RWPE2 (cell line): Measurements from ENCODE around the gene MRGPRF.

Source experiments
- ATAC-seq: fragments of 200-7000 bp; cut with Tn5 transposase; 3 replicates; pipeline ENCODE4 v1.9.1; 2021; ENCODE audit warnings: low read depth
- DNase-seq: peaks from one replicate; pipeline ENCODE4 v3.0.0-alpha.2; 2020; ENCODE audit warnings: low spot score
- H3K27ac ChIP-seq: fragments of 450-650 bp; 2 replicates; pipeline ENCODE4 v1.5.1; 2017; ENCODE audit warnings: mild to moderate bottlenecking; ENCODE audit not compliant: poor library complexity, severe bottlenecking
- H3K27me3 ChIP-seq: fragments of 250-450 bp; sonication (Bioruptor Pico); 2 replicates; pipeline ENCODE4 v1.5.1; 2021; ENCODE audit warnings: mild to moderate bottlenecking, moderate library complexity; ENCODE audit not compliant: insufficient read depth, poor library complexity, severe bottlenecking
- H3K36me3 ChIP-seq: fragments of 250-450 bp; sonication (Bioruptor Pico); 2 replicates; pipeline ENCODE4 v1.5.1; 2020; ENCODE audit warnings: low read depth, mild to moderate bottlenecking, moderate library complexity
- H3K4me1 ChIP-seq: fragments of 250-450 bp; sonication (Bioruptor Pico); 2 replicates; pipeline ENCODE4 v1.5.1; 2021; ENCODE audit warnings: mild to moderate bottlenecking, moderate library complexity; ENCODE audit not compliant: insufficient read depth, poor library complexity, severe bottlenecking
- H3K4me3 ChIP-seq: fragments of 250-450 bp; sonication (Bioruptor Pico); 2 replicates; pipeline ENCODE4 v1.5.1; 2021; ENCODE audit warnings: mild to moderate bottlenecking, moderate library complexity; ENCODE audit not compliant: severe bottlenecking
- H3K9me3 ChIP-seq: fragments of 250-450 bp; sonication (Bioruptor Pico); 2 replicates; pipeline ENCODE4 v1.5.1; 2021; ENCODE audit warnings: mild to moderate bottlenecking, moderate library complexity; ENCODE audit not compliant: severe bottlenecking
- TF ChIP-seq, protein P1 (sequence below): fragments of 450-650 bp; IDR thresholded peaks from one replicate; pipeline ENCODE4 v1.5.1; 2017; ENCODE audit warnings: mild to moderate bottlenecking, moderate library complexity; ENCODE audit not compliant: poor library complexity, severe bottlenecking

Gene MRGPRF

DNA sequence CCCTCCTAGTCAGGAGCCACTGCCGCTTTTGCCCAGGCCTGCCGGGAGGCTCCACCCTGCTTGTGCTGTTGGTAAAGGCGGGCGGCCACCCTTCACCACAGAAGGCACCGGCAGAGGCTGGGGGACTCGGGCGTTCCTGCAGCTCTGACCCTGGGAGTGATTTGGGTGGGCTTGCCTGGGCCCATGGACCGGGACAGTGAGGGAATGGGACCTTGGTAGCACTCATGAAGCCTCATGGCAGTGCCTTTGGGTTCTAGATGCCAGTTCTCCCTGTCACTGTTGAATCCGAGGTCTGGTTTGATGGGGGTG, 40.1 kb upstream of the MRGPRF start:
- no peak for ATAC-seq

DNA sequence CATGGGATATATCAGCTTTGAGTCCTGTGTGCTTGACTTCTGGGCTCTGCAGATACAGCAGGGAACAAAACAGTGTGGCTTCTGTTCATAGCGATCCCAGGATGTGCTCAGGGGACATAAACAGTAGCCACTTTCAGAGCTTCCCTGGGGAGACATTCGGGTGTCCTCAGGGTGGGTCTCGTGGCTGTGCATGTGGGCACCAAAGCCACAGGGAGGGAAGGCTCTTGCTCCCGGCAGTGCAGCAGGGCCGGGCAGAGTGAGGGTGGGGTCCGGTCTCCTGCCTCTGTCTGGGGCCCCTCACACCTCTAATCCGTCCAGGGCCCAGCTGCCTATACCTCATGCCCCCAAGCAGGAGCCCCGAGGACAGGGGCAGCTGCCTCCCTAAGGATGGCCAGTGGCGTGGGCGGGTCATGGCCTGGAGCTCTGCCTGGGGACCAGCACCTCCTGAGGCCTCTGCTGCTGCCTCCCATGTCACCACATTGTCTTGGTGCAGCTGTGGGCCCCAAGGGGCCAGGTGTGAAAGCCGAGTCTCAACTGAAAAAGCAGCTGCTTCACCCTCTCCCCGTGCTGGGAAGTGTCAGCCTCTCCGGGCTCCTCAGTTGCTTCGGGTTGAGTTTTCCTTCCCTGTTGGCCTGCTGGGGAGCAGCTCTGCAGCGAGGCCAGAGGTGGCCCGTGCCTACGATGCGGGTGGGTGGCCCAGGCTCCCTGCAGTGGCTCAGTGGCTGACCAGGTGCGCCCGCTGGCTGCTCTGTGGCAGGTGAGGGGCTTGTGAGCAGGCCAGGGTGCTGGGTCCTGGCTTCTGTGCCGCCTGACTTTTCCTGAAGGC, 39.5 kb upstream of the MRGPRF start:
- ATAC-seq (no peak), DNase-seq (peak; percentile 54)
- peaks cover 3% of the 10 kb centered on the region for H3K4me1 ChIP-seq
- H3K27ac ChIP-seq: no peak overlapping the region
- H3K36me3 ChIP-seq: peaks cover 4% of the 10 kb centered on the region; the same call in 1 of the 2 replicates
- TF ChIP-seq, protein P1, sequence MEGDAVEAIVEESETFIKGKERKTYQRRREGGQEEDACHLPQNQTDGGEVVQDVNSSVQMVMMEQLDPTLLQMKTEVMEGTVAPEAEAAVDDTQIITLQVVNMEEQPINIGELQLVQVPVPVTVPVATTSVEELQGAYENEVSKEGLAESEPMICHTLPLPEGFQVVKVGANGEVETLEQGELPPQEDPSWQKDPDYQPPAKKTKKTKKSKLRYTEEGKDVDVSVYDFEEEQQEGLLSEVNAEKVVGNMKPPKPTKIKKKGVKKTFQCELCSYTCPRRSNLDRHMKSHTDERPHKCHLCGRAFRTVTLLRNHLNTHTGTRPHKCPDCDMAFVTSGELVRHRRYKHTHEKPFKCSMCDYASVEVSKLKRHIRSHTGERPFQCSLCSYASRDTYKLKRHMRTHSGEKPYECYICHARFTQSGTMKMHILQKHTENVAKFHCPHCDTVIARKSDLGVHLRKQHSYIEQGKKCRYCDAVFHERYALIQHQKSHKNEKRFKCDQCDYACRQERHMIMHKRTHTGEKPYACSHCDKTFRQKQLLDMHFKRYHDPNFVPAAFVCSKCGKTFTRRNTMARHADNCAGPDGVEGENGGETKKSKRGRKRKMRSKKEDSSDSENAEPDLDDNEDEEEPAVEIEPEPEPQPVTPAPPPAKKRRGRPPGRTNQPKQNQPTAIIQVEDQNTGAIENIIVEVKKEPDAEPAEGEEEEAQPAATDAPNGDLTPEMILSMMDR: no peak
- H3K27me3 ChIP-seq: no peaks in the 10 kb centered on the region
- H3K4me3 ChIP-seq: no peak overlapping the region
- H3K9me3 ChIP-seq: no peaks in the 10 kb centered on the region

More for the DNA sequence above, 40.1 kb upstream of the MRGPRF start:
- H3K27me3 ChIP-seq: no peaks in the 10 kb centered on the region
- no peak overlapping the region for H3K27ac ChIP-seq
- peaks cover 3% of the 10 kb centered on the region for H3K4me1 ChIP-seq
- TF ChIP-seq, protein P1: no peak
- peaks cover 4% of the 10 kb centered on the region; the same call in 1 of the 2 replicates for H3K36me3 ChIP-seq
- H3K4me3 ChIP-seq: no peak overlapping the region
- H3K9me3 ChIP-seq: no peaks in the 10 kb centered on the region
- DNase-seq: peak; percentile 51

DNA sequence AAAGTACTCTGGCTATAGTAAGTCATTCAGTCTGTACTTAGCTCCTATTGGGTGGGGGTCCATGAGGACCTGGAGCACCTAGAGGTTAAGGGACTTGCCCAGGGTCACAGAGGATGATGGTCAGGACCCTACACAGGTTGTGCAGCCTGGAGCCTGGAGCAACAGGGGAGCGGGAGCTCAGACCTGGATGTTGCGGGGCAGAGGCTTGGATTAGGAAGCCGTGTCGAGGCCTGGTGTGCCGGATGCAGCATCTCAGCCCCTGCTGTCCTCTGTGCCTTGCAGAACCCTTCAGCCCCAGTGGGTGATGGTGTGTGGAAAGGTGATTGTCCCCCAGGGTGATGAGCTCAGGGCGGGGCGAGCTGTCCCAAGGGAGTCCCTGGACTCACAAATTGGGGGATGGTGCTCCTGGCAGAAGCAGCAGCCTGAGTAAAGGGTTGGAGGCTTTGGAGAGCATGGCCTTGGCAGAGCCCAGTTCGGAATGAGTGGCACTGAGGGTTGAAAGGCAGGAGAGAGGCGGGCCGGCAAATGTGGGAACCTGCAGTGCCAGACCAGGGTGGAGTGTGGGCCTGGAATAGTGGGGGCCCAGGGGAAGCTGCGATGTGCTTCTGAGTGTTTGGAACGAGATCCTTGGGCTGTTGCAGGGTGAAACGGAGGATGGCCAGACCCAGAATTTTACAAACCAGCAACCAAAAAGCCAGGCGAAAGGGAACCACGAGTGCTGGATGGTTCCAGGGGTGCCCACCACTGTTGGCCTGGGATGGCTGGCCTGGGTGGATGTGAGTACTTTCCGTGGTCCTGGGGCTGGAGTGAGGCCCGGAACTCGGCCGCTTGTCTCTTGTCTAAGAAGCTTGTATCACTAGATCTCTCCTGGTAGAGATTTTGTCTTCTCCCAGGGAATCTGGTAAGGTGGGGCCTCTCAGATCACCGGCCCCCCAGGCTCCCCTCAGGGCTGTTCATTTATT, 38.6 kb upstream of the MRGPRF start:
- peaks cover 3% of the 10 kb centered on the region for H3K4me1 ChIP-seq

DNA sequence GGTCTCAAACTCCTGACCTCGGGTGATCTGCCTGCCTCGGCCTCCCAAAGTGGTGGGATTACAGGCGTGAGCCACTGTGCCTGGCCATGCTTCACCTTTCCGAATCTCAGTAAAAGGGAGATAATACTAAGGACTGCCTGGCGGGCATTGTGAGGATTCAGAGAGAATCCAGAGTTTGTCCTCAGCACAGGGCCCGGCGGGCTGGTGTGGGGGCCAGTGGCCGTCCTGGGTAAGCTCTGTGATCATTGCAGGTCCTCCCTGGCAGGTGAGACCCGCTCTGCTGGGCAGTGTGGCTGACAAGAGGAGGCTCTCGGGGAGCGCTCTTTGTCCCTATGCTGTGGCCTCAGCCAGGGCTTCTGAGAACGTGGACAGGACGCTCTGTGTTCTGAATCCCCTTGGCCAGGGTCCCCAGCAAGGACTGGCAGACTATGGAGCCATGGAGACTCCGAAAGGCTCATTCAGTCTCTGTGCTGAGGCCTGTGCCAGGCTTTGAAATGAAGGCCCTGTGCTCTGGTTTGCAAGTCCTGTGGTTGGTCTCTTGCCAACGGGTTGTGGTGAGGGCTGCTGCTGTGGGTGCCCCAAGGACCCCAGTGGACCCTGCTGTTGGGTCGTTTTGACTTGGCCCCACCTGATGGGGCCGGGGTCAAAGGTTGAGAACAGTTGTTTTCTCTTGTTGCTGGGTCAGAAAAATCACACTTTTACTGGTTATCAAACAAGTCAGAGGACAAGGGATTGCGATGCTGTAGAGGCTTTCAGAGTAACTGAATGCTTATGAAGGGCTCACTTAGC, 37.7 kb upstream of the MRGPRF start:
- H3K4me3 ChIP-seq: no peak overlapping the region
- TF ChIP-seq, protein P1: no peak
- ATAC-seq (no peak), DNase-seq (no peak)
- no peaks in the 10 kb centered on the region for H3K36me3 ChIP-seq
- H3K27ac ChIP-seq: no peak overlapping the region
- no peaks in the 10 kb centered on the region for H3K9me3 ChIP-seq
- H3K4me1 ChIP-seq: peaks cover 3% of the 10 kb centered on the region
- H3K27me3 ChIP-seq: no peaks in the 10 kb centered on the region

More for the DNA sequence above, 38.6 kb upstream of the MRGPRF start:
- no peak overlapping the region for H3K4me3 ChIP-seq
- peaks cover 3% of the 10 kb centered on the region; the same call in 1 of the 2 replicates for H3K36me3 ChIP-seq
- TF ChIP-seq, protein P1: no peak
- H3K27ac ChIP-seq: no peak overlapping the region
- DNase-seq: no peak
- H3K9me3 ChIP-seq: no peaks in the 10 kb centered on the region
- no peak for ATAC-seq
- no peaks in the 10 kb centered on the region for H3K27me3 ChIP-seq
